HG03064 (cell line): ENCODE measurements around the gene RPS17.
A peak's percentile ranks its signal among the peaks of the same experiment; 100 is the strongest.
"Not testable (repeated sequence)": the region's sequence is repeated elsewhere in the genome, so short reads cannot be mapped to it uniquely, and the experiment has no call there.

Experiments
- ATAC-seq: cut with Tn5 transposase; IDR thresholded peaks from one replicate; pipeline ENCODE4 v1.9.1; 2021; ENCODE audit warnings: low read depth; ENCODE audit not compliant: unreplicated experiment

Gene RPS17

DNA sequence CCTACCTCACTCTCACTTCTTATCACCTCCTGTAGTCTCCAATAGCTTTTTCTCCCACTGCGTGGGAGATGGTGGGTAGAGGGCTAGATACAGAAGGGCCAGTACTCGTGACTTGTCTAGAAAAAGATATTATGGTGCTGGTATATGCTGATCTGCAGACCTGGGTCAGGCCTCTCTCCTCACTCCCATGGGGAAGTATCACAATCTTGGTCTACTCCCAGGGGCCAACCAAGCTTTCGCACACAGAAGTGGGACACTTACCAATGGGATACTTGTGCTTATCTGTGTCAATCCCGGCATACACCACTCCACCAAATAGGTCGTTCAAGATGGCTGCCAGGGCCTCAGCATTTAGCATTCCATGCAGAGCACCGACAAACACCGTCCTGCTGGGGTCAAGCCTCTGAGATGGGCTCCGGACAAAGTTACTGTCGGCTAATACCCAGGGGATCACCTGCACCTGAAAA, 9.0 kb upstream of the RPS17 start:
- no peak for ATAC-seq

DNA sequence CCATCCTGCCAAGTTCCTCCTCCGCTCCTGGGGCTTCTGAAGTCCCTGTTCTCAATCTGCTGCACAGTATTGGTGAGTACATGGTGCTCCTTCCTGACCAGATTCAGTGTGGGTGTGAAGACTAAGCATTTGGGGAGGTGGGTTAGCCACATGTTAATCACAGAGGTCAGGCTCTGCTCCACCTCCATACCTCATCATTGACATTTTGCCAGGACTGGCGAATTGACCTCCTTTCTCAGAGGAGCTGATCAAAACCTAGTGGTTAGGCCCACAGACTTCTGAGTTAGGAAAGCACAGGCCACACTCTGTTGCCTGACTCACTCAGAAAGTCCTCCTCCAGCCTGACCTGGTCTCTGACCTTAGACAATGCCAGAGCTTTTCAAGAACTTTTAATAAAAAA, 8.4 kb upstream of the RPS17 start:
- ATAC-seq, result no peak

DNA sequence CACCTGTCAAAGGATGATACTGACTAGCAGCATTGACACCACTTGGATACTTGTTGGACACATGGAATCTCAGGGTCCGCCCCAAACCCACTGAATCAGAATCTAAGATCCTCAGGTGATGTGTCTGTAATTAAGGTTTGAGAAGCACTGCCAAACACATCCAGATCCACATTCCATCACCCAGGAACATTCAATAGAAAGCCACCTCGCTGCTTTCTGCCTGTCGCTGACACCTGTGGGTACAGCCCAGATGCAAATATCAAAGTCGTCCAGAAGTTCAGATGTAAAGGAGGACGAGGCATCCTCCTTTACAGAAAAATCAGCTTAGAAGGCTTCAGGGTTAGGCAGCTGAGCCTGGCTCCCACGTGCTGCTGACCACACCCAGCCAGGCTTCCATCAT, 5.2 kb upstream of the RPS17 start:
- ATAC-seq, result no peak

- no peak for ATAC-seq
These were observed 4.7 kb upstream of the RPS17 start for GRCh38 chr15:82545002-82545401.

DNA sequence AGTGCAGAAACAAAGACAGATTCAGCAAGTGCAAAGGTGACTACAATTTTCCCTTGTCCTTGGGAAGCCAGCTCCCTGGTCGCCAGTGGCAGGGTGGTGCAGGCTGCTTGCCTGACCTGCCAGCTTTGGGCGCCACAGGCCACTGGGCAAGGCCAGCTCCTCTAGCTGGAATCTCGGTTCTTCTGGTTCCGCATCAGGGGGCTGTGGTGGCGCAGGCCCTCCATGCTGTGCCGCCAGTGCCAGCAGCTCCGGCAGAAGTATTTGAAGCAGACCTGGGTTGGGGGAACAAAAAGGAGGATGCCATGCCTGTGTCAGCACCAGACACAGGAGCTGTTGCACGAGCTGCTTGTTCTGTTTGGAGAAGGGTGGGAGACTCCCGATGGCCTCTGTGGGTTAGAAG, 4.2 kb upstream of the RPS17 start:
- ATAC-seq, result no peak

GRCh38 chr15:82543160-82543559, 2.9 kb upstream of the RPS17 start:
- no peak for ATAC-seq

GRCh38 chr15:82540984-82541431, 751 bp upstream of the RPS17 start:
- ATAC-seq, result peak; percentile 3

GRCh38 chr15:82539691-82540054, 584 bp downstream of the RPS17 start:
- peak; percentile 1 for ATAC-seq

GRCh38 chr15:82538961-82539690, 1.1 kb downstream of the RPS17 start:
- no peak for ATAC-seq

GRCh38 chr15:82537351-82537908, 2.8 kb downstream of the RPS17 start:
- ATAC-seq, result no peak

- no peak for ATAC-seq
These were observed 3.6 kb downstream of the RPS17 start for GRCh38 chr15:82536409-82537350.

DNA sequence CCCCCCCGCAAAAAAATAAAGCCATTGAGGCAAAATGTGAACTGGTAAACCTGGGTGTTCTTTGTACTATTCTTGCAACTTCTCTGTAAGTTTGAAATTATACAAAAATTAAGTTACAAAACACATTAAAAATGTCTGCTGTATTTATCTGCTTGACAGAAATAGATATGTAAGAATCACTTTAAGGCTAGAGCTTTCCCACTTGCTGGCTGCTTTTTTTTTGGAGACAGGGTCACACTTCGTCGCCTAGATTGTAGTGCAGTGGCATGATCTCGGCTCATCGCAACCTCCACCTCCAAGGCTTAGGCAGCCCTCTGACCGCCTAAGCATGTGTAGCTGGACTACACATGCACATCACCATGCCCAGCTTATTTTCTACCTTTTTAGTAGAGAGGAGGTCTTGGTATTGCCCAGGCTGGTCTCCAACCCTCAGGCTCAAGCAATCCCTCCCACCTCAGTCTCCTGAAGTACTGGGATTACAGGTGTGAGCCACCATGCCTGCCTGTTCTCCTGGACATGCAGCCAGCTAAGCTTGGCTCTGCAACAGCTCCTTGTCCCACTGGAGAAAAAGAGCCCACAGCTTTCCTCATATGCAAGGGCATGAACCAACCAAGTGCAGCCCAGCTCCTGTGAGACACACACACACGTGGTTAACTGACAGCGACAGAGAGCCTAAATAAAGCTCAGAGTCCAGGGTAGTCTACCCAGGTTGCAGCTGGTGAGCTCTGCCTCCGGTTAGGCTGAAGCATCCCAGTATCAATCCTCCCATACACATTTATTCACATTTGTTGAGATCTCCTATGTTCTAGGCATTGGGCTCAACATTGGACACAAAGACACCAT, 4.5 kb downstream of the RPS17 start:
- ATAC-seq, result no peak

DNA sequence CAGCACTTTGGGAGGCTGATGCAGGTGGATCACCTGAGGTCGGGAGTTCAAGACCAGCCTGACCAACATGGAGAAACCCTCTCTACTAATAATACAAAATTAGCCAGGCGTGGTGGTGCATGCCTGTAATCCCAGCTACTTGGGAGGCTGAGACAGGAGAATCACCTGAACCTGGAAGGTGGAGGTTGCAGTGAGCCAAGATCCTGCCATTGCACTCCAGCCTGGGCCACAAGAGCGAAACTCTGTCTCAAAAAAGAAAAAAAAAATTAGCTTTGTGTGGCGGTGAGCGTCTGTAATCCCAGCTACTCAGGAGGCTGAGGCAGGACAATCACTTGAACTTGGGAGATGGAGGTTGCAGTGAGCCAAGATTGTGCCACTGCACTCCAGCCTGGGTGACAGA, 5.1 kb downstream of the RPS17 start:
- not testable (repeated sequence) for ATAC-seq

- ATAC-seq, result not testable (repeated sequence)
These were observed 5.8 kb downstream of the RPS17 start for GRCh38 chr15:82534457-82534861.

DNA sequence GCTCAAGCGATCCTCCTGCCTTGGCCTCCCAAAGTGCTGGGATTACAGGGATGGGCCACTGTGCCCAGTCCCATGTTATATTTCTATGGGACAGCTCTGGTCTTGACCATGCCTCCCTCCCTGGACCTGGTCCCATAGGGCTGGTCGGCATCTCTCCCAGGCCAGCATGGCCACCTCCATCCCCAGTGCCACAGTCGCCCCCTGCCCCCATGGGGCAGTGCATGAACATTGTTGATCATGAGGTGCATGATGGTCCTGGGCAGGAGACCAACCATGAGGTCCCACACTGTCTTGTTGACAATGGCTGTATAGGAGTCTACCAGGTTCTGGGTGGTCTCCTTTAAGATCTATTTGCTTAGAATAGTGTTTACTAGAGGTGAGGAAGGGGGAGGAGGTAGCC, 6.5 kb downstream of the RPS17 start:
- no peak for ATAC-seq

DNA sequence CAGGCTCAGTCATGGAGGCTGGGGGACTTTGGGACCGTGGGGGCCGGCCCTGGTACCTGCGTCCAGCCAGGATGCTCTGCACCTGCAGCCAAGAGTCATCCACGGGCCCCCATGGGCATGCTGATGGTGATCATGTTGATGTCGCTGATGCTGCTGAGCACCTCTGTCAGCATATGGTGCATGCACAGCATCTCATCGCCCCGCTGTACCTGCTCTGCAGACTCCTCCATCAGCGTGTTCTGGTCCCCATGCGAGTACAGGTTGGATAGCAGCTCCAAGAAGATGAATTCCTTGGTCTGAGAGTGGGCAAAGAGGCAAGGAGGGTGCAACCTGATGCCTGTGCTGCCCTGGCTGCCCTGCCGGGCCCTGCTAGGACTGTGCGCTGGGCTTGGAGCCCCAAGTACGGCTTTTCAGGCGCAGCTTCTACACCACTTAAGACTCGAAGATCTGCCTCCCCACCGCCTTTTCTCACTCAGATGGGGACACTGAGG, 7.2 kb downstream of the RPS17 start:
- ATAC-seq, result no peak

- ATAC-seq, result no peak
These were observed 7.8 kb downstream of the RPS17 start for GRCh38 chr15:82532383-82532990.

GRCh38 chr15:82531496-82532382, 8.5 kb downstream of the RPS17 start:
- no peak for ATAC-seq
